Measurements from ENCODE around the gene UTP4. TPM values are rescaled to one million over a fixed set of nuclear protein-coding genes. Genes with fewer than 3 reads are reported as not detected.

Gene UTP4
- total RNA-seq, 2 experiments from 2014 or later, result 102 to 119 TPM

- intact Hi-C loops (cut with DNase I, micrococcal nuclease), result no loop called here
- CTCF ChIA-PET, result interaction anchor here (0.6 to 0.8 kb wide), 2 partner anchors 21 to 673 kb away, joined by 3 to 4 read pairs; no protein-coding TSS in a partner anchor
Measured at GRCh38 chr16:69194488-69194887, 62.0 kb downstream of the UTP4 start.

GRCh38 chr16:69195369-69196029 lies 63.0 kb downstream of the UTP4 start:
- intact Hi-C loops (cut with DNase I, micrococcal nuclease), result no loop called here
- H3K27me3 Mint-ChIP-seq, result no peaks in the 10 kb centered on the region
- ChIA-PET POLR2A (no interaction called here), CTCF (interaction anchor here (0.6 to 0.8 kb wide), 3 partner anchors 20 to 56 kb away, joined by 3 to 4 read pairs (median 3); no protein-coding TSS in a partner anchor)
- peaks cover 4% of the 10 kb centered on the region for H3K36me3 Mint-ChIP-seq (ENCODE audit: low read depth)
- peaks cover 14% of the 10 kb centered on the region for H3K4me1 Mint-ChIP-seq
- ATAC-seq (no peak), DNase-seq (no peak)
- H3K9me3 Mint-ChIP-seq (ENCODE audit: low read depth), result no peaks in the 10 kb centered on the region
- no peak overlapping the region for H3K27ac Mint-ChIP-seq
- no peak overlapping the region for H3K4me3 Mint-ChIP-seq

More at GRCh38 chr16:69194488-69194887, 62.0 kb downstream of the UTP4 start:
- Mint-ChIP-seq H3K4me1 (peaks cover 18% of the 10 kb centered on the region), H3K27me3 (no peaks in the 10 kb centered on the region), H3K36me3 (ENCODE audit: low read depth) (peaks cover 4% of the 10 kb centered on the region), H3K27ac (no peak overlapping the region), H3K4me3 (no peak overlapping the region), H3K9me3 (ENCODE audit: low read depth) (no peaks in the 10 kb centered on the region)
- DNase-seq (no peak), ATAC-seq (no peak)
- POLR2A ChIA-PET, result no interaction called here

GRCh38 chr16:69197573-69197972 lies 65.1 kb downstream of the UTP4 start:
- POLR2A ChIA-PET, result no interaction called here
- Mint-ChIP-seq H3K27ac (no peak overlapping the region), H3K27me3 (no peaks in the 10 kb centered on the region), H3K4me3 (no peak overlapping the region), H3K4me1 (peaks cover 8% of the 10 kb centered on the region), H3K9me3 (ENCODE audit: low read depth) (no peaks in the 10 kb centered on the region), H3K36me3 (ENCODE audit: low read depth) (no peaks in the 10 kb centered on the region)
- DNase-seq, result no peak
- intact Hi-C loops (cut with DNase I, micrococcal nuclease), result no loop called here
- CTCF ChIA-PET, result no interaction called here
- ATAC-seq, result no peak

- Mint-ChIP-seq H3K36me3 (ENCODE audit: low read depth) (no peaks in the 10 kb centered on the region), H3K4me1 (peaks cover 14% of the 10 kb centered on the region), H3K9me3 (ENCODE audit: low read depth) (no peaks in the 10 kb centered on the region), H3K27ac (no peak overlapping the region), H3K27me3 (no peaks in the 10 kb centered on the region), H3K4me3 (no peak overlapping the region)
- ATAC-seq, result no peak
- ChIA-PET POLR2A (no interaction called here), CTCF (interaction anchor here (0.6 kb wide), 2 partner anchors 82 to 86 kb away, joined by 3 read pairs; no protein-coding TSS in a partner anchor)
- no peak for DNase-seq
- intact Hi-C loops (cut with DNase I, micrococcal nuclease), result no loop called here
Measured at GRCh38 chr16:69199382-69199781, 66.9 kb downstream of the UTP4 start.

- ChIA-PET CTCF (interaction anchor here (0.7 to 1.5 kb wide), 2 partner anchors 13 to 59 kb away, joined by 3 read pairs; no protein-coding TSS in a partner anchor), POLR2A (no interaction called here)
- no peak overlapping the region for H3K27ac Mint-ChIP-seq
- ATAC-seq, result no peak
- no peaks in the 10 kb centered on the region for H3K27me3 Mint-ChIP-seq
- peaks cover 26% of the 10 kb centered on the region for H3K4me1 Mint-ChIP-seq
- no peak for DNase-seq
- H3K36me3 Mint-ChIP-seq (ENCODE audit: low read depth), result no peaks in the 10 kb centered on the region
- H3K9me3 Mint-ChIP-seq (ENCODE audit: low read depth), result no peaks in the 10 kb centered on the region
- intact Hi-C loops (cut with DNase I, micrococcal nuclease), result no loop called here
- no peak overlapping the region for H3K4me3 Mint-ChIP-seq
Measured at GRCh38 chr16:69201291-69201690, 68.8 kb downstream of the UTP4 start.

- DNase-seq (no peak), ATAC-seq (no peak)
- no peaks in the 10 kb centered on the region for H3K36me3 Mint-ChIP-seq (ENCODE audit: low read depth)
- no peaks in the 10 kb centered on the region for H3K27me3 Mint-ChIP-seq
- CTCF ChIA-PET, result interaction anchor here (0.7 to 1.5 kb wide), 2 partner anchors 13 to 58 kb away, joined by 3 read pairs; no protein-coding TSS in a partner anchor
- intact Hi-C loops (cut with DNase I, micrococcal nuclease), result no loop called here
- POLR2A ChIA-PET, result interaction anchor here (0.5 kb wide), 1 partner anchor 25 kb away, joined by 8 read pairs; no protein-coding TSS in a partner anchor
- H3K4me3 Mint-ChIP-seq, result no peak overlapping the region
- H3K27ac Mint-ChIP-seq, result no peak overlapping the region
- H3K9me3 Mint-ChIP-seq (ENCODE audit: low read depth), result no peaks in the 10 kb centered on the region
- peaks cover 26% of the 10 kb centered on the region for H3K4me1 Mint-ChIP-seq
Measured at GRCh38 chr16:69201787-69202186, 69.3 kb downstream of the UTP4 start.

GRCh38 chr16:69204172-69204571 lies 71.7 kb downstream of the UTP4 start:
- H3K4me3 Mint-ChIP-seq, result no peak overlapping the region
- no peaks in the 10 kb centered on the region for H3K36me3 Mint-ChIP-seq (ENCODE audit: low read depth)
- ATAC-seq (peak; percentile 11), DNase-seq (no peak)
- H3K4me1 Mint-ChIP-seq, result peaks cover 26% of the 10 kb centered on the region
- intact Hi-C loops (cut with DNase I, micrococcal nuclease), result loop anchor here (1.0 kb wide), 2 partner anchors 13 to 38 kb away; no protein-coding TSS in a partner anchor
- no peaks in the 10 kb centered on the region for H3K27me3 Mint-ChIP-seq
- POLR2A ChIA-PET, result no interaction called here
- H3K9me3 Mint-ChIP-seq (ENCODE audit: low read depth), result no peaks in the 10 kb centered on the region
- peak overlapping the region; percentile 55 for H3K27ac Mint-ChIP-seq
- CTCF ChIA-PET, result interaction anchor here (1.2 to 1.4 kb wide), 2 partner anchors 38 to 101 kb away, joined by 3 read pairs; no protein-coding TSS in a partner anchor

- ATAC-seq, result no peak
- Mint-ChIP-seq H3K27ac (no peak overlapping the region), H3K27me3 (no peaks in the 10 kb centered on the region), H3K4me1 (peaks cover 8% of the 10 kb centered on the region), H3K9me3 (ENCODE audit: low read depth) (no peaks in the 10 kb centered on the region), H3K36me3 (ENCODE audit: low read depth) (no peaks in the 10 kb centered on the region), H3K4me3 (no peak overlapping the region)
- no peak for DNase-seq
- CTCF ChIA-PET, result interaction anchor here (0.7 to 2.1 kb wide), 2 partner anchors 9 to 1185 kb away, joined by 4 to 9 read pairs; no protein-coding TSS in a partner anchor
- POLR2A ChIA-PET, result no interaction called here
- intact Hi-C loops (cut with DNase I, micrococcal nuclease), result no loop called here
Measured at GRCh38 chr16:69209735-69210134, 77.3 kb downstream of the UTP4 start.

- H3K27me3 Mint-ChIP-seq, result no peaks in the 10 kb centered on the region
- H3K9me3 Mint-ChIP-seq (ENCODE audit: low read depth), result no peaks in the 10 kb centered on the region
- H3K4me3 Mint-ChIP-seq, result no peak overlapping the region
- ATAC-seq, result peak; percentile 80
- no peaks in the 10 kb centered on the region for H3K36me3 Mint-ChIP-seq (ENCODE audit: low read depth)
- ChIA-PET CTCF (interaction anchor here (0.6 to 1.8 kb wide), 6 partner anchors 22 to 104 kb away, joined by 3 to 8 read pairs (median 3); no protein-coding TSS in a partner anchor), POLR2A (no interaction called here)
- DNase-seq, result no peak
- intact Hi-C loops (cut with DNase I, micrococcal nuclease), result loop anchor here in 1 of 2 experiments (1.0 kb wide), 1 partner anchor 13 kb away; no protein-coding TSS in a partner anchor
- H3K4me1 Mint-ChIP-seq, result peaks cover 13% of the 10 kb centered on the region
- H3K27ac Mint-ChIP-seq, result no peak overlapping the region
Measured at GRCh38 chr16:69217433-69217832, 85.0 kb downstream of the UTP4 start.

Other genes with a start within 250 kb of the UTP4 start
- gene HAS3, start 27.0 kb upstream of the UTP4 start, total RNA-seq, result under 1 TPM; 0.39 to 0.42 TPM
- gene CHTF8, start 61 bp upstream of the UTP4 start, total RNA-seq, result 100 to 1,000 TPM; 153 to 194 TPM
- 10 to 100 TPM; 15.7 to 17.2 TPM for gene SNTB2, start 54.5 kb downstream of the UTP4 start, total RNA-seq
- gene VPS4A, start 178.7 kb downstream of the UTP4 start, total RNA-seq, result 10 to 100 TPM; 28.4 to 31.9 TPM
- 10 to 100 TPM; 10.1 to 19.9 TPM for gene PDF, start 197.9 kb downstream of the UTP4 start, total RNA-seq
- gene COG8, start 206.9 kb downstream of the UTP4 start, total RNA-seq, result 10 to 100 TPM; 30.0 to 30.3 TPM
- 10 to 100 TPM; 39.1 to 41.3 TPM for gene NIP7, start 207.1 kb downstream of the UTP4 start, total RNA-seq
- gene TMED6, start 219.1 kb downstream of the UTP4 start, total RNA-seq, result 1 to 10 TPM; 1.2 to 1.3 TPM